GM18499 (cell line): ENCODE measurements around the gene EHBP1.

Experiments used
- ATAC-seq: cut with Tn5 transposase; IDR thresholded peaks from one replicate; pipeline ENCODE4 v1.9.1; 2021; ENCODE audit warnings: moderate number of reproducible peaks; ENCODE audit not compliant: insufficient read depth, unreplicated experiment

The EHBP1 gene

DNA sequence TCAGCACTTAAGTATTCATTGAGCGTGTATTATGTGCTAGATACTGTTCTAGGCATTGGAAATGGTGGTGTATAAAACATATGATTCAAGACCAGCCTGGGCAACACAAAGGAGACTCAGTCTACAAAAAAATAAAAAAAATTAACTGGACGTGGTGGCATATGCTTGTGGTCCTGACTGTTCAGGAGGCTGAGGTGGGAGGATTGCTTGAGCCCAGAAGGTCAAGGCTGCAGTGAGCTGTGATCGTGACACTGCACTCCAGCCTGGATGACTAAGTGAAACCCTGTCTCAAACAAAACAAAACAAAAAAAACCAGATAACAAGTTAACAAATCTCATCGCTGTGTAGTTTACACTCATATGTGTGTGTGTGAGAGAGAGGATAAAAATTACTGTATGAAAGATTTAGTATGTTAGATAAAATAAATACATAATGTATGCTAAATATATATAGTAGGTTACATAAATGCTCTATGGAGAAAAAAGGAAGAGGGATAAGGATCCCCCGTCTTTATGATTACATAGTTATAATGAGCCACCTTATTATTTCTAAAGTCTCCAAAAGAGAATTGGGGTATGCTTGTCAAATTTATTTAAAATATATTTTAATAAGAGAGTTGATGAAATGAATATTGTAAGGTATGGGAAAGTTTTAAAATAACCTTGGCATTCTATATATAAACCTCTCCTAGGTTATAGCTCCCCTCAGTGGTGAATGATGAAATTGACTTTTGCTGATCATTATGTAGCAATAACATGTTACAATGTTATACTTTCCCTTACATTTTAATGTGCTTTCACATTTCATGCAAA is 69.2 kb downstream of the EHBP1 start:
- no peak for ATAC-seq

DNA sequence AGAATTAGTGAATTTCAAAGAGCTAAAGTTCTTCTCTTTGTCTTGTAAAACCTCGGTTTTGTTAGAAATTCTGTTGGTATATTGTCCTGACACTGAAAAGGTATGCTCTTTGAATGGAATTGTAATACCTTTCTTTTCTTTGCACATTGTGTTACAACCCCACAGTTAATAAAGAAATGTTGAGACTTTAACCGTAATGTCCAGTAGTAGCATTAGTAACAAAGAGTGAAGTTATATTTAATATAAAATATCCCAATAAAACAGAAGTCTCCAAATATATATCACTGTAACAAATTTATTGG is 69.8 kb downstream of the EHBP1 start:
- ATAC-seq, result no peak

DNA sequence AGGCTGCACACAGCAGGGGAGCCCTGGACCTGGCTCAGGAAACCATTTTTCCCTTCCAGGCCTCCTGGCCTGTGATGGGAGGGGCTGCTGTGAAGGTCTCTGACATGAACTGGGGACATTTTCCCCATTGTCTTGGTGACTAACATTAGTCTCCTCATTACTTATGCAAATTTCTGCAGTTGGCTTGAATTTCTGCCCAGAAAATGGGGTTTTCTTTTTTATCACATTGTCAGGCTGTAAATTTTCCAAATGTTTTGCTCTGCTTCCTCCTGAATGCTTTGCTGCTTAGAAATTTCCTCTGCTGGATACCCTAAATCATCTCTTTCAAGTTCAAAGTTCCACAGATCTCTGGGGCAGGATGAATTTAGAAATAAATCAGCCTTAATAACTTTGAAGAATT is 78.2 kb downstream of the EHBP1 start:
- ATAC-seq, result no peak

DNA sequence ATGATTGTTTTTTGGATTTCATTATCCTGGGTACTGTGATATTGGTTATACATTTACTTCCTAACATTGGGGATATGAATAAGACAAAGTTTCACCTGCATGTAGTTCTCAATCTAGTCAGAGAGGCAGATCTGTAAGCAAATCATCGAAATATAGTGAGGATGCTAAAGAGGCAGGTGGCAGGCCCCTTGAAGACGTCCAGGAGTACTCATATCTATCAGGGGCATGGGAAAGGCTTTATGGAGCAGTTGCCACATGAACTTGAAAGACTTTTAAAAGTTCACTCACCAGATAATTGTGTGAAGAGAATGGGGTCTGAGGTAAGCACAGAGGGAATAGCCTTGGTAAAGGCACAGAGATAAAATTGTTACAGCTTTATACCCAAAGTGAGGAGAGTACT is 78.8 kb downstream of the EHBP1 start:
- ATAC-seq, result no peak

DNA sequence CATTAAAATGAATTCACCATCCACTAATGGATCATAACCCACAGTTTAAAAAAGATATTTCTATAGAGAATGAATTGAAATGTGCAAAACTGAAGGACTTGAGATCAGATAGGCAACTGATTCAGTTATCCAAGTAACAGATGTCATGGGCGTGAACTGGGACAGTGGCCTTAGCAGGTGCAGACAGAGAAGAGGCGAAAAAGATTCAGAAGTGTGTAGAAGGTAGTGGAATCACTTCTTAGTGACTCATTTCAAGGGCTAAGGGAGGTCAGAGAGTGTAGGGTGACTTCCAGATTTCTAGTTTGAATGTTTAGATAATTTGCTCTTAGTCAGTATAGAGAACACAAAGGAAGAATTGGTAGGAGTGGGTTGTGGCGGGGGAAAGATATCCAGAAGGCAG is 79.7 kb downstream of the EHBP1 start:
- no peak for ATAC-seq

DNA sequence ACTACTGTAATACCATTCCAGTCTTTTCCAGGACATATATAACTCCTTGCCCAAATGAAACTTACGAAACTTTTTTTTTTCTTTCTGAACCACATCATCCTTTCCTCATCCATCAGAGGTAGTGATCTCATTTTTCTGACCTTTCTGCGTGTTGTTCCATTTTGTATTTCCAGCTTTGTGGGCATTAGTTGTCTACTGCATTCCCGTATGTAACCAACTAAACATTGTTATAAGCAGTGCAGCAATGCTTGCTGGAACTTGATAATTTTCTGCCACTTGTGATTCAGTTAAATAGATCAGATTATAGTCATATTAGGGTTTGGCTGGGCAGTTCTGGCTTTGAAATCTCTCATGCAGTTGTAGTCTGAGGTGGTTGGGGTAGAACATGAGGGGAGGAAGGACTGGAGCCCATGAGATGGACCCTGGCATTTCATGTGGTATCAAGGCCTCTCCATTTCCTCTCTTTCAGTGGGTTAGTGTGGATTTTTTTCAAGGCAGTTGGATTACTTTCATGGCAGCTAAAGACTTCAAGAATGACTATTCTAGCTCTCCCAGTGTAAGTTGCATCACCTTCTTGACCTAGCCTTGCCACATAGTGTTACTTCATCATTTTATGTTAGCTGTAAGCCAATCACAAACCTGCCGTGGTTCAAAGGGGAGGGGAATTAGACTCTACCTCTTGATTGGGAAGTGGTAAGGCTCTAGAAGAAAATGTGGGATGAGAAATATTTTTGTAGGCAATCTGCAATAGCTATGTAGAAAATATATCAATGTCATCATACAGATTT is 80.5 kb downstream of the EHBP1 start:
- no peak for ATAC-seq

DNA sequence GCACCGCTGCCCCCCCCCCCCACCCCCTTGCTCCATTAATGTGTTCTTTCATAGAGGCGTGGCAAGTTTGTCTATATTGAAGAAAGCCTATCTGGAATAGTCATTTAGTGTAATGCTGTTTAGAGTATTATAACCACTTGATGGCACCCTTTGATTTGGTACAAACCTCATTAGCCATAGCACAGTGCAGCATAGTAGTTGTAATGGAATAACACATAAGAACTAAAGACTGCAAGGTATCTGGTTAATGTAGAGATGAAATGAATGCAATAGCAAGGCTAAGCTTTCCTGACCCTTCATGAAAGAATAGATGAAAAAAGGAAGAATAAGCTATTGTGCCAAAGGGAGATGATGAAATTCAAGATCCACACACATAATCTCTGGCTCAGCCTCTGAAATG is 81.9 kb downstream of the EHBP1 start:
- ATAC-seq, result no peak

DNA sequence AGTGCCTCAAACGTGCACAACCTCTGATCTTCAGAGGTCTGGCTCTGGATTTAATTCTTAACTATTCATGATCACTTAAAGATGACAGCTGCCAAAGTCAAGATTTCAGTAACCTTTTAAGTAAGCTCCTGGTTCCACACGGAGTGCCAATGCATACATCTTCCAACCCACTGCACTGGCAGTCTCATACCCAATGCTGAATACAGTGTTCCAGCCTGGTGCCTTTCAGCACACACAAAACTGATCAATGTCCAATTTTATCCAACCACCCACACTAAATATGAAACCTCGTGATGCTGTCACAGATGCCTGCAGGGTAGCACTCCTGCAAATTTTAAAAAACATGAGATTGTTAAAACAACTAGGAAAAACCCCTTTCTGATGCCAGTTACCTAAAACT is 84.0 kb downstream of the EHBP1 start:
- ATAC-seq, result no peak

DNA sequence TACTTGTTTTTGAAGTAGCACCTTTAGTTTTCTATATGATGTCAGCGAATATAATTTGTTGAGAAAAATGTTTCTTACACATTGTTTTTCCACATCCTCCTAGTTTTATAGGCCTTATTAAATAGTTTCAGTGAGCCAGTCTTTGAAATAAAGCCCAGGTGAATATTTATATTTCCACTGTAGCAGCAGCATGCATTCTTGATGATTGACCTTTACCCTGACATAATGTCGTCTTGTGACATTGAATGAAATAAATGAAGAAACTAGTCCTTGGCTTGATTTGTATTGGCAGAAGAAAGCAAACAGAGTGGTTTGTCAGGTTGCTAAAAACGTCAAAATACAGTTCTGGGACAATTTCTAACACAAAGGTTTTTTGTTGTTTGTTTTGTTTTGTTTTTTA is 84.4 kb downstream of the EHBP1 start:
- ATAC-seq, result no peak

DNA sequence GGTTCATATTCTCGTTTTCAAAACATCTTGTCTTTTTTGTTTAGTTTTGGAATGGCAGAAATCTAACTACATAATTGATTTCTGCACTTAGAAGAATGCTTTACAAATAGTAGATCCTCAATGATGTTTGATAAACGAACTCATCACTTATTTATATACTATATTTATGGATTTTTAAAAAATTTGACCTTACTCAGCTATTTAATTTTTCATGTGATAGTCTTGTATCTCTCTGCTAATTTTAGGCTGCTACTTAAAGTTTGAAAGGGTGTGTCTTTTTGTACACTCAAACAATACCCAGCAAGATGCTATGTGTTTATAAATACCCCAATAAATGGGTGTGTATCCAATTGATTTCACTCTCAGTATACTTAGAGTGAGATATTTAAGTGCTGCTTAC is 86.9 kb downstream of the EHBP1 start:
- ATAC-seq, result no peak

DNA sequence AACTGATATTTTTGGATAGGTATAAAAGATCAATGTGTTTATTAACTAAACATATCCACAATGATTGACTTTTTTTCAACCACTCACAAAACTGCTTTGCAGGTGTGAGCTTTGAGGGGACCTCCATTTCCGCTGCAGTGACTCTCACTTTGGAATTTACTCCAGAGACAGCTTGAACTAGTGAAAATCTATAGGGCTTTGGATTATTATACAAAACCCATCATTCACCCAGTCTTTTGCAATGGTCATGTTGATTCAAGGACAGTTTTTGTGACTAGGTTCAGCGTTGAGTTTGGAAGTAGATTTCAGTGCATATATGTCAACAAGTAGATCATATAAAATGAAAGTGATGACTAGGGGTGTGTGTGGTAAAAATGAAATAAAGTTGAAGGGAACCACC is 87.7 kb downstream of the EHBP1 start:
- no peak for ATAC-seq

DNA sequence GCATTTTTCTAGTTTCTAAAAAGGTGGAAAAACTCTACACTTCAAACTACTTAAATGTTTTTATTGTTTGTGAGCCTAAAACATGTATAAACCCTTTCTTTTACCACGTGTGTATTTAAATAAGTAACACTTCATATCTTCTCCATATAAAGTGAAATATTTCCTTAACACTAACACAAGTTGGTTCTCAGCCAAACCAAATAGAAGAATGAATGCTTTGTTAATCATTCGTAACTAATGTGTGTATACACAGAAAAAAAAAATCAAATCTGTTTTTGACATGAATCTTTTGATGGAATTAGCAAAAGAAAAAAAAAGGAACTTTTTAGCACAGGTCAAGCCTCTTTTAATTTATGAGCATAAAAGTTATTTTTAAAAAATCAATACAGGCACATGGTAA is 89.3 kb downstream of the EHBP1 start:
- ATAC-seq, result no peak

DNA sequence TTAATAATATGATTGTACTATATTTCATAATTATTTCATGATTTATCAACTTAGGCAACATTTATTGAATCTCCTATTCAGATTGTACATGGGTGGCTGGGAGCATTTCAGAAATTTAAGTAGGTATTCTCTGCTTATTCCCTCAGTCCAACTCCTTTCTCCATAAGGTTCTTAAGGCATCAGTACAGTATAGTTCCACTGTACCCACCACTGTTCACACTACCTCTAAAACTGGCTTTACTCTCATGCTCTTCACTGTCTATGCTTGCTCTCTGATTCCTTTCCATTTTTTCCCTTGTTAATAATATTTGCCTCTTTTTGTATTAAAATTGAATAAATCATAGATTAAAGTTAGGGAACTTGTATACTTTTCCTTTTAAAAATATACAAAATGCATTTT is 89.8 kb downstream of the EHBP1 start:
- ATAC-seq, result no peak

DNA sequence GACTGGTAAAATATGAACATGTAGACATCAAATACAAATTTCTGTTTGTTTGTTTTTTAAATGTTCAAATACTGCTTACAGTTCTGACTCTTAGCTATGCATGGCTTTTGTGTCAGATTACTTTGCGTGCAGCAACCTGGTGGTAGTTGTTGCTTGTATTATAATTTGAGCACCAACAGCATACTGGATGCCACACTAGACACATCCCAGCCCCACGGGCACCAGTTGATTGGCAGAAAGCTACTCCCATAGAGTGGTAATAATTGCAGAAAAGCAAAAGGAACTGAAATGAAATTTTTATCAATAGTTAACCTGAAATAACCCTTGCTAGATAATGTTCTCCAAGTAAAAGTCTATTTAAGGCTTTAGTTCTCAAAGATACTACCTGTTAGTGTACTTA is 91.6 kb downstream of the EHBP1 start:
- ATAC-seq, result no peak

DNA sequence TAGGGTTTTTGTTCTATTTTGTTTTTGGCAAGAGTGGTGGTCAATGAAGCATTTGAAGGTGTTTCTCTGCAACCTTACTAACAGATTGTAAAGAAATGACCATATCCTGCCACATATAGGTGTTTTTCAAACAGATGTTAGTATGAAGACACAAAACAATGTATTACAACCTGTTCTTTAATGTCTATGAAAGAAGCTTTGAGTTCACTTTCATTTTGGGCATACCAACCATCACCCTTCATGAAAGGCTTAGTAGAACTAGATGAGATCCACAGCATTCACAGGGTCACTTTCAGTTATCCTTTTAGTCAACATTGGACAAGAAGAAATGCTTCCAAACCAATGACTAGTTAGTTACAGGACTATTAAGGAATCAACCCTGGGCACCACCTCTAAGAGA is 95.1 kb downstream of the EHBP1 start:
- ATAC-seq, result no peak

DNA sequence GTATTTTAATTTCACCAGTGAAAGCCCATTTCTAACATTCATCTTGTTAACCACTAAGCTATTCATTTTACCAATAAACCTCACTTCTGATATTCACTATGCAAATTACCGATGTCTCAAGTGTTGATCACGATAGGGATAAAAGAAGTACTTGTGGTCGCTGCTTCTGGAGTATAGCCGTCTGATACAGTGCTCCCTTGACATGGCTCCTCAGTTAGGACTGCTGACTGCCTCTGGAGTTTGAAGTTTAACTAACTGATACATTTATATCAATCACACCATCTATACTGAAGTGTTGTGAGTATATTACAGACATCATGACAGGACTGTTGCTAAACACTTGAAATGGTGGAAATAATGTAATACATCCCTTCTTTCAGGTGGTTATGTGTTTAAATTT is 95.6 kb downstream of the EHBP1 start:
- no peak for ATAC-seq

DNA sequence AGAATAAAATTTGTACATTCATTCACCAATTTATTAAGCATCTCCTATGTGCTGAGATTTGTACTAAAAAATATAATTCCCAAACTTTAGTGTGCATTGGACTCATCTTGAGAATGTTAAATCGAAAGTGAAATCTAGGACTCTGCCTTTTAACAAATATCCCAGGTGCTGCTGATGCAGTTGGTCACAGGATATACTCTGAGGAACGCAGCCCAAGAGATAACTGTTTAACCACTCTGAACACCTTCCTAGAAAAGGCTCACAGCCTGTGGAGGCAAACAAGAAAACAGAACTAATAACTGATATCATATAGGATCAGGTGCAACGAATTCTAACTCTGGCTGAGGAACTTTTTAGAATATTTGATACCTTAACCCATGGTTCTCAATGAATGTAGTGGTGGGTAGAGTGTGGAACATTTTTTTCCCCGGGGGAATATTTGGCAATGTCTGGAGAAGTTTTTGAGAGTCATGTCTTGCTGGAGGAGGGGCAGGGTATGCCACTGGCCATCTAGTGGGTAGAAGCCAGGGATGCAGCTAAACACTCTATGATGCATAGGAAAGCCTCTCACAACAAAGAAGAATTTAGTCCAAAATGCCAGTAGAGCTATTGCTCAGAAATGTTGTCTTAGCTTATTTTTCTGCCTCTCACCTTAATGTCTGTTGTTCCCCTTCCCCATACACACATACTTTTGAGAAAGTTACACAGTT is 96.5 kb downstream of the EHBP1 start:
- no peak for ATAC-seq

DNA sequence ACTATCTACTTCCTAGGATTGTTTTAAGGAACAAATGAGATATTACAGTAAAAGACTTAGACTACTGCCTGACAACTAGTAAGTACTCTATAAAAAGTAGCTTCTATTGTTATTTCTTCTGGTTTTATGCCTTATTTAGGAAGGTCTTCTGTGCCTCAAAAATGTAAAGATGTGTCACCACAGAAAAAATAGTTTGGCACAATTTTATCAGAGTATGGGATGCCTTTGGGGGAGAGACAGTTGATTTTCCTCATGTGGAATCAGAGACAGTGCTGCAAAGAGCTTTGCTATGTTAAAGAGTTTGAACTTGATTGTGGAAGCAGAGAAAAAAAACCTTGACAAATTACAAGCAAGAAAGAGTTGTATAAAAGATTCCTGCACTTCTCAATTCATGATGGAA is 98.4 kb downstream of the EHBP1 start:
- no peak for ATAC-seq

DNA sequence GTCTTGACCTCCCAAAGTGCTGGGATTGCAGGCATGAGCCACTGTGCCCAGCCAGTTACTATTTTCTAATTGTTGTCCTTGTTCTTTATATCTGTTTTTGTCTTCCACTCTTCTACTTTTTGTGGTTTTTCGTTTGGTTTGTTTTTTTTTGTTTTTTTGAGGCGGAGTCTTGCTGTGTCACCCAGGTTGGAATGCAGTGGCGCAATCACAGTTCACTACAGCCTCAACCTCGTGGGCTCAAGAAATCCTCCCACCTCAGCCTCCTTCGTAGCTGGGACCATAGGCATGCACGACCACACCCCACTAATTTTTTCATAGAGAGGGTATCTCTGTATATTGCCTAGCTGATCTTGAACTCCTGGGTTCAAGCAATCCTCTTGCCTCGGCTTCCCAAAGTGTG is 100.7 kb downstream of the EHBP1 start:
- no peak for ATAC-seq

DNA sequence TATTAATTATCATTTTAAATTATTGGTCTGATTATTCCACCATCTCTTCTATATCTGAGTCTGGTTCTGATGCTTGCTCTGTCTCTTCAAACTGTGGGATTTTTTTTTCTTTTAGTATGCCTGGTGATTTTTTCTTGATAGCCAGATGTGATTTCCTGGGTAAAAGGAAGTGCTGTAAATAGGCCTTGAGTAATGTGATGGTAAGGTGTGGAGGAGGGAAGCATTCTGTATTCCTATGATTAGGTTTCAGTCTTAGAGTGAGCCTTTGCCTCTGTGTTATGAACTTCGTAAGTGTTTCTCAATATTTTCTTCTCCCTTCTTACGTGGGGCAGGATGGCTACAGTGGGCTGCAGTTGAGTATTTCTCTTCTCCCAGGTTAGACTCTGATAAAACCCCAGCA is 103.0 kb downstream of the EHBP1 start:
- ATAC-seq, result no peak

DNA sequence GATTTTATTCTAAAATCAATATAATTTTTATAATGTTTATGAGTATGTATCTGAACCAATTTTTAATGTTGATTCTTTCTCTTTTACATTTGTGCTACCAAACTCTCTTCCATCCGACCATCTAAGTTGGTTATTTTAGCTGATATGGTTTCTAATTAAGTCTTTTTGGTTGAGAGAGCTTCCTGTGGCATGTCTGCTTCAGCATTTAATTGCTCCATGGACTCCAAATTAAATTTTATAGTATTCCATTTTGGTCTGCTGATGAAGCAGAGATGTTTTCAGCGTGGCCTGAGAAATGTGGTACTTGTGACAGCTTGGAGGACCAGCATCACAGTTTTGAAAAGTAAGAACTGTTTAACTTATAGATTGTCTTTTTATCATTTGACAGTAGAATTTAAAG is 105.6 kb downstream of the EHBP1 start:
- ATAC-seq, result no peak

DNA sequence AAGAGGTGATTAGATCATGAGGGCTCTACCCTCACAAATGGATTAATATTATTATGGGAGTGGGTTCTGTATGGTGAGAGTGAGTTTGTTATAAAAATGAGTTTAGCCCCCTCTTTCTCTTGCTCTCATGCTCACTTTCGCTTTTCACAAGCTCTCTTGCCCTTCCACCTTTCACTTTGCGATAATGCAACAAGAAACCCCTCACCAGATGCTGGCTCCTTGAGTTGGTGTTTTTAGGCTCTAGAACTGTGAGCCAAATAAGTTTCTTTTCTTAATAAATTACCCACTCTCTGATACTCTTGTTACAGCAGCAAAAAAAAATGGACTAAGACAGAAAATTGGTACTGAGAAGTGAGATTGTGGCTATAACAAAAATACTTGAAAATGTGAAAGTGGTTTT is 106.5 kb downstream of the EHBP1 start:
- ATAC-seq, result no peak
